ENCODE results near the gene SNX8. TPM values are rescaled to one million over a fixed set of nuclear protein-coding genes. Genes with fewer than 3 reads are reported as not detected.

Gene SNX8
- total and polyA plus RNA-seq, 9 of the 15 experiments (the other 6 are each of a cell fraction or from before 2014, with no cell fraction given): 2.7 to 51.6 (median 16.9) TPM

GRCh38 chr7:2354186-2354938, 40.1 kb upstream of the SNX8 start, which contains the start of gene EIF3B (continued):
- TF ChIP-seq MXD1 (CRISPR knock-in tag; IDR thresholded peaks at IDR 0.05; ENCODE audit: borderline replicate concordance, poor library complexity, severe bottlenecking) (peak; percentile 97), HDAC8 (tag; IDR thresholded peaks at IDR 0.05) (no peak), FOXM1 (IDR thresholded peaks at IDR 0.05; ENCODE audit: low read depth) (peak; percentile 94), FOXM1 (CRISPR knock-in tag; IDR thresholded peaks at IDR 0.05; ENCODE audit: low read depth) (no peak; the same call in 1 of the 2 replicates), RBM25 (IDR thresholded peaks at IDR 0.05; ENCODE audit: low read depth, low read length, severe bottlenecking) (no peak), ZNF224 (CRISPR knock-in tag; IDR thresholded peaks at IDR 0.05) (0 out of 2 replicates have a peak, but pooled peaks have one; percentile 2), ARHGAP35 (IDR thresholded peaks at IDR 0.05; ENCODE audit: partially characterized antibody) (no peak), BACH1 (tag; IDR thresholded peaks at IDR 0.05) (0 out of 2 replicates have a peak, but pooled peaks have one; percentile 10), BCL6 (CRISPR knock-in tag; IDR thresholded peaks at IDR 0.05) (0 out of 2 replicates have a peak, but pooled peaks have one; percentile 43), POLR2A (conservative IDR thresholded peaks at IDR 0.05) (peak; percentile 34; the same call in 1 of the 2 replicates), KLF6 (CRISPR knock-in tag; IDR thresholded peaks at IDR 0.05; ENCODE audit: borderline replicate concordance) (peak; percentile 80; the same call in 1 of the 2 replicates), THRA (IDR thresholded peaks at IDR 0.05) (no peak), VEZF1 (CRISPR knock-in tag; IDR thresholded peaks at IDR 0.05) (peak; percentile 44), CTCFL (IDR thresholded peaks at IDR 0.05; ENCODE audit: borderline replicate concordance, insufficient read depth, low read depth, low read length, poor library complexity, severe bottlenecking) (no peak), DACH1 (IDR thresholded peaks at IDR 0.05; ENCODE audit: partially characterized antibody) (no peak), SAP30 (IDR thresholded peaks at IDR 0.05; ENCODE audit: borderline replicate concordance, insufficient read depth, low read depth, low read length, poor library complexity, severe bottlenecking) (no peak), COPS2 (conservative IDR thresholded peaks at IDR 0.05) (no peak), PBX2 (CRISPR knock-in tag; IDR thresholded peaks at IDR 0.05; ENCODE audit: low read depth) (no peak), PBX2 (tag; conservative IDR thresholded peaks at IDR 0.05; ENCODE audit: low read depth) (0 out of 2 replicates have a peak, but pooled peaks have one; percentile 6)

Data from K562 (cell line).